SK-N-MC (cell line): Measurements from ENCODE around the gene KRT17.

Experiments used
- EZH2 ChIP-seq: fragments of 200-600 bp; sonication (generic); IDR thresholded peaks from one replicate; pipeline ENCODE4 v1.6.1; 2017; ENCODE audit warnings: antibody characterized with exemption
- POLR2AphosphoS5 ChIP-seq: IDR thresholded peaks from 2 replicates; pipeline ENCODE4 v1.6.1; 2012; ENCODE audit warnings: mild to moderate bottlenecking, low read depth, low read length, borderline replicate concordance

- TF ChIP-seq EZH2 (no peak), POLR2AphosphoS5 (no peak)
Observed at GRCh38 chr17:41615454-41615853, 8.9 kb downstream of the KRT17 start.
